Hepatocyte (in vitro differentiated cells): ENCODE data around the gene NIPAL3.

Source experiments
- EZH2 ChIP-seq: fragments of 200-600 bp; sonication (generic); IDR thresholded peaks from 2 replicates; pipeline ENCODE4 v1.6.1; 2016; ENCODE audit warnings: antibody characterized with exemption, mild to moderate bottlenecking, borderline replicate concordance
- EZH2phosphoT487 ChIP-seq: fragments of 200-600 bp; sonication (generic); IDR thresholded peaks from one replicate; pipeline ENCODE4 v1.6.1; 2018; ENCODE audit warnings: antibody characterized with exemption, mild to moderate bottlenecking, low read depth, moderate library complexity; ENCODE audit not compliant: unreplicated experiment, severe bottlenecking
- TF ChIP-seq, protein P1 (sequence below): fragments of 200-600 bp; sonication (generic); IDR thresholded peaks from 2 replicates; pipeline ENCODE4 v1.5.1; 2016; ENCODE audit warnings: antibody characterized with exemption, mild to moderate bottlenecking; ENCODE audit not compliant: poor library complexity

GRCh38 chr1:24474193-24474592 lies 58.6 kb downstream of the NIPAL3 start:
- TF ChIP-seq, protein P1, sequence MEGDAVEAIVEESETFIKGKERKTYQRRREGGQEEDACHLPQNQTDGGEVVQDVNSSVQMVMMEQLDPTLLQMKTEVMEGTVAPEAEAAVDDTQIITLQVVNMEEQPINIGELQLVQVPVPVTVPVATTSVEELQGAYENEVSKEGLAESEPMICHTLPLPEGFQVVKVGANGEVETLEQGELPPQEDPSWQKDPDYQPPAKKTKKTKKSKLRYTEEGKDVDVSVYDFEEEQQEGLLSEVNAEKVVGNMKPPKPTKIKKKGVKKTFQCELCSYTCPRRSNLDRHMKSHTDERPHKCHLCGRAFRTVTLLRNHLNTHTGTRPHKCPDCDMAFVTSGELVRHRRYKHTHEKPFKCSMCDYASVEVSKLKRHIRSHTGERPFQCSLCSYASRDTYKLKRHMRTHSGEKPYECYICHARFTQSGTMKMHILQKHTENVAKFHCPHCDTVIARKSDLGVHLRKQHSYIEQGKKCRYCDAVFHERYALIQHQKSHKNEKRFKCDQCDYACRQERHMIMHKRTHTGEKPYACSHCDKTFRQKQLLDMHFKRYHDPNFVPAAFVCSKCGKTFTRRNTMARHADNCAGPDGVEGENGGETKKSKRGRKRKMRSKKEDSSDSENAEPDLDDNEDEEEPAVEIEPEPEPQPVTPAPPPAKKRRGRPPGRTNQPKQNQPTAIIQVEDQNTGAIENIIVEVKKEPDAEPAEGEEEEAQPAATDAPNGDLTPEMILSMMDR, result no peak
- no peak for TF ChIP-seq EZH2
- TF ChIP-seq EZH2phosphoT487, result no peak
